ENCODE data around the gene FOCAD.

- TF ChIP-seq CTCF (conservative IDR thresholded peaks at IDR 0.05; ENCODE audit: low read length): no peak
- no peak for TF ChIP-seq EZH2phosphoT487 (IDR thresholded peaks at IDR 0.05; ENCODE audit: borderline replicate concordance)
Observed at GRCh38 chr9:20906326-20906725, 222.3 kb downstream of the FOCAD start.
